OCI-LY7 (cell line): ENCODE data around the gene SMIM11. TPM values are rescaled to one million over a fixed set of nuclear protein-coding genes. Genes with fewer than 3 reads are reported as not detected.

Source experiments
- BruUV-seq: library from RNA; stranded (reverse); fragments of 400-500 nt; replicated peaks from 2 replicates; lab custom pipeline; 2021; lab: Mats Ljungman, UMichigan
- CTCF ChIA-PET: fragments of 300-600 bp; sonication (Branson Sonifier 250); formaldehyde crosslinking; loops from one replicate; lab custom pipeline; 2022; ENCODE audit warnings: antibody characterized with exemption; ENCODE audit not compliant: unreplicated experiment; lab: Charles Lee
- POLR2A ChIA-PET: fragments of 300-600 bp; sonication (Branson Sonifier 250); formaldehyde crosslinking; loops from one replicate; lab custom pipeline; 2022; ENCODE audit warnings: antibody characterized with exemption; lab: Charles Lee
- DNase-seq: peaks from one replicate; pipeline ENCODE4 v3.0.0-alpha.2; 2015; ENCODE audit warnings: low spot score
- H2AFZ ChIP-seq: fragments of 200-600 bp; sonication (generic), shearing (Covaris generic); 2 replicates; pipeline ENCODE4 v1.6.1; 2014; ENCODE audit warnings: mild to moderate bottlenecking, antibody characterized with exemption, low read length, moderate library complexity
- H3K27ac ChIP-seq: fragments of 200-600 bp; sonication (generic); 2 replicates; pipeline ENCODE4 v1.5.1; 2014; ENCODE audit warnings: mixed run types, low read depth, mild to moderate bottlenecking, moderate library complexity, low read length, inconsistent platforms; ENCODE audit not compliant: poor library complexity, severe bottlenecking
- H3K36me3 ChIP-seq: fragments of 200-600 bp; sonication (generic); 2 replicates; pipeline ENCODE4 v1.6.1; 2014; ENCODE audit warnings: mild to moderate bottlenecking, antibody characterized with exemption, low read length, moderate library complexity, mixed read lengths; ENCODE audit not compliant: insufficient read depth
- H3K4me1 ChIP-seq: fragments of 200-600 bp; sonication (generic); 2 replicates; pipeline ENCODE4 v1.5.1; 2014; ENCODE audit warnings: mild to moderate bottlenecking, low read length; ENCODE audit not compliant: insufficient read depth, poor library complexity, severe bottlenecking
- H3K4me2 ChIP-seq: fragments of 200-600 bp; sonication (generic); 2 replicates; pipeline ENCODE4 v1.6.1; 2014; ENCODE audit warnings: mild to moderate bottlenecking, low read length
- H3K4me3 ChIP-seq: fragments of 200-600 bp; sonication (generic); 2 replicates; pipeline ENCODE4 v1.5.1; 2014; ENCODE audit warnings: mild to moderate bottlenecking, low read depth, low read length; ENCODE audit not compliant: poor library complexity, severe bottlenecking
- H3K79me2 ChIP-seq: fragments of 200-600 bp; sonication (generic); 2 replicates; pipeline ENCODE4 v1.6.1; 2016; ENCODE audit warnings: low read depth, mild to moderate bottlenecking, low read length, moderate library complexity, mixed read lengths; ENCODE audit not compliant: insufficient read depth
- H3K9me2 ChIP-seq: fragments of 200-600 bp; sonication (generic); 2 replicates; pipeline ENCODE4 v1.6.1; 2016; ENCODE audit warnings: mild to moderate bottlenecking, low read length, mixed read lengths; ENCODE audit not compliant: insufficient read depth
- H3K9me3 ChIP-seq: fragments of 200-600 bp; sonication (generic); 2 replicates; pipeline ENCODE4 v1.6.1; 2014; ENCODE audit warnings: mild to moderate bottlenecking, mixed run types, low read length, mixed read lengths
- H4K20me1 ChIP-seq: fragments of 200-600 bp; sonication (generic); 2 replicates; pipeline ENCODE4 v1.6.1; 2014; ENCODE audit warnings: mild to moderate bottlenecking, antibody characterized with exemption, low read length, moderate library complexity, mixed read lengths; ENCODE audit not compliant: insufficient read depth
- EZH2phosphoT487 ChIP-seq: fragments of 200-600 bp; sonication (generic); IDR thresholded peaks from 2 replicates; pipeline ENCODE4 v1.6.1; 2018; ENCODE audit warnings: low read depth, borderline replicate concordance, mild to moderate bottlenecking, mixed run types, antibody characterized with exemption, low read length, moderate library complexity, mixed read lengths
- intact Hi-C: fragments of 100-400 bp; cut with micrococcal nuclease; formaldehyde crosslinking; loops from one replicate; pipeline ENCODE4 v1.10.0; 2022; ENCODE audit not compliant: unreplicated experiment
- total RNA-seq, 2 experiments: library from RNA; depleted of rRNA in 1 of 2; stranded (reverse); fragments of >200 nt in 1 of 2; shearing (Covaris generic) in 1 of 2; gene quantifications; 2 replicates each; pipeline ENCODE4 v1.2.3, GENCODE V29; 2014 to 2022
- TF ChIP-seq, protein P1 (sequence below): fragments of 200-600 bp; sonication (generic); conservative IDR thresholded peaks from 2 replicates; pipeline ENCODE4 v1.5.1; 2014; ENCODE audit warnings: mild to moderate bottlenecking, antibody characterized with exemption, low read length, moderate library complexity, mixed read lengths

The SMIM11 gene
- total RNA-seq, 2 experiments from 2014 or later: 3.8 to 6.1 TPM

DNA sequence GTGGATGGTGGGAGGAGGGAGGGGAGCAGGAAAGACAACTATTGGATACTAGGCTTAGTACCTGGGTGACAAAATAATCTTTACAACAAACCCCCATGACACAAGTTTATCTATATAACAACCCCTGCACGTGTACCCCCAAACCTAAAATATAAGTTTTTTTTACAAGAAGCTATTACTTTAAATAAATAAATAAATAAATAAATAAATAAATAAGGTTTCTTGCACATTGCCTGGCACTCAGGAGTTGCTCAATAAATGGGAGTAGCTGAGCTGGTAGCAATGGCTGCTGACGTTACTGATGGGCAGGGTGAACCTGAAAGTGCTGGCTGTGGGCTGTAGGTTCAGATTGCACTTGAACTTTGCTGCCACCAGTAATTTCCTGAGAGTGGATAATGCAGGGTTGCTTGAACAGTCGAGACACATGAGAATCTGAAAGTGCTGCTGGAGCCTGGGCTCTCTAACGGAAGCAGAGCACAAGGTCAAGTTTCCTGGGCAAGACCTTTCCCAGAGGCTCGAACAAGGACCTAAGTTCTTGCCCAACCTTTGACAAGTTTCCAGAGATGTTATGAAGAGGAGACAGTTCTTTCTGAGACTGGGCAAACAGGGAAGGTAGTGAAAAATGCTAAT is 26.3 kb upstream of the SMIM11 start:
- ChIA-PET CTCF (interaction anchor here (1.4 kb wide), 1 partner anchor 425 kb away, joined by 3 read pairs; no protein-coding TSS in a partner anchor), POLR2A (interaction anchor here (0.9 to 1.6 kb wide), 4 partner anchors 316 to 431 kb away, joined by 3 to 5 read pairs (median 3); no protein-coding TSS in a partner anchor)
- Histone ChIP-seq H3K79me2 (no peaks in the 10 kb centered on the region), H3K9me2 (no peaks in the 10 kb centered on the region), H3K27ac (no peak overlapping the region), H3K4me2 (no peak overlapping the region), H3K36me3 (no peaks in the 10 kb centered on the region), H2AFZ (no peak overlapping the region), H3K4me1 (no peaks in the 10 kb centered on the region), H3K4me3 (no peak overlapping the region), H4K20me1 (no peaks in the 10 kb centered on the region), H3K9me3 (no peaks in the 10 kb centered on the region)
- no peak for DNase-seq
- no TSS peak for BruUV-seq
- TF ChIP-seq, protein P1, sequence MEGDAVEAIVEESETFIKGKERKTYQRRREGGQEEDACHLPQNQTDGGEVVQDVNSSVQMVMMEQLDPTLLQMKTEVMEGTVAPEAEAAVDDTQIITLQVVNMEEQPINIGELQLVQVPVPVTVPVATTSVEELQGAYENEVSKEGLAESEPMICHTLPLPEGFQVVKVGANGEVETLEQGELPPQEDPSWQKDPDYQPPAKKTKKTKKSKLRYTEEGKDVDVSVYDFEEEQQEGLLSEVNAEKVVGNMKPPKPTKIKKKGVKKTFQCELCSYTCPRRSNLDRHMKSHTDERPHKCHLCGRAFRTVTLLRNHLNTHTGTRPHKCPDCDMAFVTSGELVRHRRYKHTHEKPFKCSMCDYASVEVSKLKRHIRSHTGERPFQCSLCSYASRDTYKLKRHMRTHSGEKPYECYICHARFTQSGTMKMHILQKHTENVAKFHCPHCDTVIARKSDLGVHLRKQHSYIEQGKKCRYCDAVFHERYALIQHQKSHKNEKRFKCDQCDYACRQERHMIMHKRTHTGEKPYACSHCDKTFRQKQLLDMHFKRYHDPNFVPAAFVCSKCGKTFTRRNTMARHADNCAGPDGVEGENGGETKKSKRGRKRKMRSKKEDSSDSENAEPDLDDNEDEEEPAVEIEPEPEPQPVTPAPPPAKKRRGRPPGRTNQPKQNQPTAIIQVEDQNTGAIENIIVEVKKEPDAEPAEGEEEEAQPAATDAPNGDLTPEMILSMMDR: no peak
- no peak for TF ChIP-seq EZH2phosphoT487
- intact Hi-C loops: loop anchor here (5.0 kb wide), 1 partner anchor 327 kb away; no protein-coding TSS in a partner anchor

DNA sequence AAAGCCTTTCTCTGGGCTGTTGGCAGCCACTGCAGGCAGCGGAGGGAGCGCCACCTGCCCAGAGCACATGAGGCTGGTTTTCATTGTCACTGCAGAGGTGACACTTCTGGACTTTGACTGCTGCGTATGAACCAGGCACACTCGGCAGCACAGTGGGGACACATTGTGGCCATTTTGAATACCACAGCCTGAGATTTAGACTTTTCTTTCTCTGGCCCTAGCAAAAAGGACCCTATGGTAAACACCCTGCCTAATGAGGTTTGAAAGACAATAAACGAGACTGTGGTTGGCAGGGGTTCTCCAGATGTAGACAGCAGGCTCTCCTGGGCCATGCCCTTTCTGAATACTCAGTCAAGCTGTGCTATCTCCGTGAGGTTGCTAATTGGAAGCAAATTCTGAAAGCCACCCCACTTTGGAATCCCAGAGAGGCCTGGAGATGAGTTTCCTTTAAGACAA is 23.5 kb upstream of the SMIM11 start:
- H3K36me3 ChIP-seq: no peaks in the 10 kb centered on the region
- H3K27ac ChIP-seq: no peak overlapping the region
- intact Hi-C loops: loop anchor here (2.0 kb wide), 1 partner anchor 427 kb away; no protein-coding TSS in a partner anchor
- POLR2A ChIA-PET: no interaction called here
- no peaks in the 10 kb centered on the region for H3K9me3 ChIP-seq
- H3K4me3 ChIP-seq: no peak overlapping the region
- no peak overlapping the region for H3K4me2 ChIP-seq
- no peak overlapping the region for H2AFZ ChIP-seq
- no TSS peak for BruUV-seq
- H4K20me1 ChIP-seq: no peaks in the 10 kb centered on the region
- H3K4me1 ChIP-seq: no peaks in the 10 kb centered on the region
- no peak for TF ChIP-seq EZH2phosphoT487
- TF ChIP-seq, protein P1: peak; percentile 83
- no peaks in the 10 kb centered on the region for H3K79me2 ChIP-seq
- no peaks in the 10 kb centered on the region for H3K9me2 ChIP-seq
- peak; percentile 76 for DNase-seq
- CTCF ChIA-PET: interaction anchor here (0.7 kb wide), 1 partner anchor 427 kb away, joined by 3 read pairs; no protein-coding TSS in a partner anchor

DNA sequence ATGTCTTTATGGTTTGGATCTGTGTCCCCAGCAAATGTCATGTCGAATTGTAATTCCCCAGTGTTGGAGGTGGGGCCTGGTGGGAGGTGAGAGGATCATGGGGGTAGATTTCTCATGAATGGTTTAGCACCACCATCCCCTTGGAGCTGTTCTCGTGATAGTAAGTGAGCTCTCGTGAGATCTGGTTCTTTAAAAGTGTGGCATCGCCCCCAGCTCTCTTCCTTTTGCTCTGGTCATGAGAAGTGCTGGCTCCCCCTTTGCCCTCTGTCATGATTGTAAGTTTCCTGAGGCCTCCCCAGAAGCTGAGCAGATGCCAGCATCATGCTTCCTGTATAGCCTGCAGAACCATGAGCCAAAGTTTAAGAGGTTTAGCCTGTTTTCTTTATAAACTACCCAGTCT is 22.8 kb upstream of the SMIM11 start:
- CTCF ChIA-PET: no interaction called here
- POLR2A ChIA-PET: no interaction called here
- no peak for DNase-seq
- Histone ChIP-seq H3K79me2 (no peaks in the 10 kb centered on the region), H3K9me3 (no peaks in the 10 kb centered on the region), H2AFZ (no peak overlapping the region), H3K4me3 (no peak overlapping the region), H4K20me1 (no peaks in the 10 kb centered on the region), H3K4me2 (no peak overlapping the region), H3K4me1 (no peaks in the 10 kb centered on the region), H3K36me3 (no peaks in the 10 kb centered on the region), H3K27ac (no peak overlapping the region), H3K9me2 (no peaks in the 10 kb centered on the region)
- intact Hi-C loops: no loop called here
- no peak for TF ChIP-seq EZH2phosphoT487
- no TSS peak for BruUV-seq
